ENCODE measurements around the gene KIR2DL3.
"Not testable (repeated sequence)": the region's sequence is repeated elsewhere in the genome, so short reads cannot be mapped to it uniquely, and the experiment has no call there.

Gene KIR2DL3

GRCh38 chr19:54771018-54771960 is 33.0 kb downstream of the KIR2DL3 start:
- H3K27ac ChIP-seq: not testable (repeated sequence)

GRCh38 chr19:54772666-54773065 is 34.4 kb downstream of the KIR2DL3 start:
- not testable (repeated sequence) for H3K27ac ChIP-seq

GRCh38 chr19:54775095-54775815 is 36.9 kb downstream of the KIR2DL3 start:
- H3K27ac ChIP-seq: not testable (repeated sequence)

GRCh38 chr19:54775830-54776229 is 37.5 kb downstream of the KIR2DL3 start:
- not testable (repeated sequence) for H3K27ac ChIP-seq

GRCh38 chr19:54777851-54778250 is 39.5 kb downstream of the KIR2DL3 start:
- H3K27ac ChIP-seq: not testable (repeated sequence)

GRCh38 chr19:54778896-54779295 is 40.6 kb downstream of the KIR2DL3 start:
- not testable (repeated sequence) for H3K27ac ChIP-seq

GRCh38 chr19:54782916-54783315 is 44.6 kb downstream of the KIR2DL3 start:
- not testable (repeated sequence) for H3K27ac ChIP-seq

GRCh38 chr19:54786091-54786723 is 47.9 kb downstream of the KIR2DL3 start:
- not testable (repeated sequence) for H3K27ac ChIP-seq

GRCh38 chr19:54788154-54788553 is 49.8 kb downstream of the KIR2DL3 start:
- not testable (repeated sequence) for H3K27ac ChIP-seq

GRCh38 chr19:54790711-54791110 is 52.4 kb downstream of the KIR2DL3 start:
- no peak for TF ChIP-seq CTCF (conservative IDR thresholded peaks at IDR 0.05)

GRCh38 chr19:54791476-54791875 is 53.2 kb downstream of the KIR2DL3 start:
- no peak for TF ChIP-seq CTCF (conservative IDR thresholded peaks at IDR 0.05)
- H3K27ac ChIP-seq: no peak overlapping the region

More at GRCh38 chr19:54790711-54791110, 52.4 kb downstream of the KIR2DL3 start:
- no peak overlapping the region for H3K27ac ChIP-seq

- no peak for TF ChIP-seq CTCF (conservative IDR thresholded peaks at IDR 0.05)
- no peak overlapping the region for H3K27ac ChIP-seq
Observed at GRCh38 chr19:54792814-54793213, 54.5 kb downstream of the KIR2DL3 start.

Data from VCaP (cell line).